H9 (cell line): ENCODE measurements around the gene IFT57. TPM values are rescaled to one million over a fixed set of nuclear protein-coding genes. Genes with fewer than 3 reads are reported as not detected.

ENCODE experiments used
- DNase-seq: peaks from one replicate; pipeline ENCODE4 v3.0.0-alpha.2; 2017
- H2AFZ ChIP-seq: one replicate; pipeline ENCODE4 v1.6.1; 2013; ENCODE audit warnings: mild to moderate bottlenecking, low read length, control low read depth, moderate library complexity
- H2AK5ac ChIP-seq: 2 replicates; pipeline ENCODE4 v1.6.1; 2013; ENCODE audit warnings: low read length, control low read depth, mixed read lengths; ENCODE audit not compliant: insufficient read length
- H2BK120ac ChIP-seq: one replicate; pipeline ENCODE4 v1.6.1; 2013; ENCODE audit warnings: low read depth, mild to moderate bottlenecking, low read length, control low read depth, inconsistent platforms; ENCODE audit not compliant: poor library complexity, severe bottlenecking
- H2BK12ac ChIP-seq: 2 replicates; pipeline ENCODE4 v1.6.1; 2013; ENCODE audit warnings: low read length, control low read depth, mixed read lengths, low read depth; ENCODE audit not compliant: insufficient read length
- H2BK15ac ChIP-seq: 2 replicates; pipeline ENCODE4 v1.6.1; 2013; ENCODE audit warnings: low read depth, low read length, control low read depth
- H2BK20ac ChIP-seq: one replicate; pipeline ENCODE4 v1.6.1; 2013; ENCODE audit warnings: low read depth, mild to moderate bottlenecking, low read length, control low read depth, inconsistent platforms; ENCODE audit not compliant: poor library complexity, severe bottlenecking
- H2BK5ac ChIP-seq: 2 replicates; pipeline ENCODE4 v1.6.1; 2013; ENCODE audit warnings: low read length, control low read depth, mixed read lengths; ENCODE audit not compliant: insufficient read length
- H3K14ac ChIP-seq: 2 replicates; pipeline ENCODE4 v1.6.1; 2013; ENCODE audit warnings: low read length, control low read depth; ENCODE audit not compliant: insufficient read depth
- H3K18ac ChIP-seq: 2 replicates; pipeline ENCODE4 v1.6.1; 2013; ENCODE audit warnings: low read depth, mild to moderate bottlenecking, mixed read lengths, low read length, control low read depth; ENCODE audit not compliant: insufficient read length
- H3K23ac ChIP-seq: 2 replicates; pipeline ENCODE4 v1.6.1; 2013; ENCODE audit warnings: low read length, control low read depth, mixed read lengths, low read depth; ENCODE audit not compliant: insufficient read length
- H3K23me2 ChIP-seq: 2 replicates; pipeline ENCODE4 v1.6.1; 2013; ENCODE audit warnings: low read depth, mild to moderate bottlenecking, mixed read lengths, low read length, control low read depth; ENCODE audit not compliant: insufficient read length, poor library complexity, severe bottlenecking
- H3K27ac ChIP-seq: 2 replicates; pipeline ENCODE4 v1.5.1; 2013; ENCODE audit warnings: low read length, control low read depth, mixed read lengths, low read depth; ENCODE audit not compliant: insufficient read length
- H3K27me3 ChIP-seq: 2 replicates; pipeline ENCODE4 v1.6.1; 2013; ENCODE audit warnings: low read length, control low read depth, inconsistent platforms; ENCODE audit not compliant: insufficient read depth
- H3K4ac ChIP-seq: 2 replicates; pipeline ENCODE4 v1.6.1; 2013; ENCODE audit warnings: low read depth, mild to moderate bottlenecking, control low read depth, inconsistent platforms, low read length, moderate library complexity
- H3K4me1 ChIP-seq: 2 replicates; pipeline ENCODE4 v1.6.1; 2013; ENCODE audit warnings: low read length, control low read depth, inconsistent platforms; ENCODE audit not compliant: insufficient read depth
- H3K4me2 ChIP-seq: 2 replicates; pipeline ENCODE4 v1.6.1; 2013; ENCODE audit warnings: low read length, control low read depth, mixed read lengths; ENCODE audit not compliant: insufficient read length, insufficient read depth
- H3K56ac ChIP-seq: 2 replicates; pipeline ENCODE4 v1.6.1; 2013; ENCODE audit warnings: low read depth, mild to moderate bottlenecking, mixed read lengths, low read length, control low read depth; ENCODE audit not compliant: insufficient read length
- H3K79me1 ChIP-seq: 2 replicates; pipeline ENCODE4 v1.6.1; 2013; ENCODE audit warnings: low read depth, mild to moderate bottlenecking, moderate library complexity, low read length, control low read depth, inconsistent platforms; ENCODE audit not compliant: insufficient read depth, poor library complexity, severe bottlenecking
- H3K79me2 ChIP-seq: 2 replicates; pipeline ENCODE4 v1.6.1; 2013; ENCODE audit warnings: low read length, control low read depth, inconsistent platforms; ENCODE audit not compliant: insufficient read depth
- H3K9ac ChIP-seq: 2 replicates; pipeline ENCODE4 v1.6.1; 2013; ENCODE audit warnings: low read length, control low read depth, mixed read lengths; ENCODE audit not compliant: insufficient read length; ENCODE audit errors: extremely low read depth
- H3K9me3 ChIP-seq: one replicate; pipeline ENCODE4 v1.6.1; 2013; ENCODE audit warnings: low read depth, low read length, inconsistent platforms; ENCODE audit not compliant: control insufficient read depth
- H3T11ph ChIP-seq: one replicate; pipeline ENCODE4 v1.6.1; 2013; ENCODE audit warnings: mild to moderate bottlenecking, low read length, control low read depth, inconsistent platforms
- H4K20me1 ChIP-seq: one replicate; pipeline ENCODE4 v1.6.1; 2013; ENCODE audit not compliant: control insufficient read depth, insufficient read length, insufficient read depth
- H4K5ac ChIP-seq: 2 replicates; pipeline ENCODE4 v1.6.1; 2013; ENCODE audit warnings: low read depth, mild to moderate bottlenecking, mixed read lengths, low read length, control low read depth; ENCODE audit not compliant: insufficient read length
- H4K8ac ChIP-seq: replicated peaks from 2 replicates; pipeline ENCODE4 v1.6.1; 2013; ENCODE audit warnings: low read length, control low read depth, mixed read lengths, low read depth; ENCODE audit not compliant: insufficient read length
- H4K91ac ChIP-seq: 2 replicates; pipeline ENCODE4 v1.6.1; 2013; ENCODE audit warnings: low read depth, mild to moderate bottlenecking, moderate library complexity, mixed read lengths, low read length, control low read depth; ENCODE audit not compliant: insufficient read length
- H3K27ac Mint-ChIP-seq, 3 experiments: 2 replicates in 2 of 3; 3 replicates in 1 of 3; pipeline ENCODE4 v1.8.0; 2020 to 2021; ENCODE audit warnings: mixed read lengths in 3 of 3, mild to moderate bottlenecking in 1 of 3, moderate library complexity in 1 of 3
- H3K27me3 Mint-ChIP-seq: 2 replicates; pipeline ENCODE4 v1.8.0; 2021; ENCODE audit warnings: low read depth, mild to moderate bottlenecking, moderate library complexity, mixed read lengths
- H3K36me3 Mint-ChIP-seq, 3 experiments: 2 replicates in 2 of 3; 3 replicates in 1 of 3; pipeline ENCODE4 v1.8.0; 2020 to 2021; ENCODE audit warnings: low read depth in 3 of 3, mixed read lengths in 3 of 3; ENCODE audit not compliant: insufficient read depth in 1 of 3
- H3K4me1 Mint-ChIP-seq, 2 experiments: 2 replicates each; pipeline ENCODE4 v1.8.0; 2020; ENCODE audit warnings: mixed read lengths in 2 of 2
- H3K4me3 Mint-ChIP-seq, 2 experiments: 2 replicates in 1 of 2; 3 replicates in 1 of 2; pipeline ENCODE4 v1.8.0; 2020 to 2021; ENCODE audit warnings: mild to moderate bottlenecking in 2 of 2, mixed read lengths in 2 of 2, moderate library complexity in 1 of 2
- H3K9me3 Mint-ChIP-seq, 2 experiments: 2 replicates in 1 of 2; 3 replicates in 1 of 2; pipeline ENCODE4 v1.8.0; 2020; ENCODE audit warnings: mild to moderate bottlenecking in 2 of 2, mixed read lengths in 2 of 2, moderate library complexity in 1 of 2
- WGBS: extraction: QIAGEN DNeasy Blood & Tissue Kit; methylation state at CpG from one replicate; pipeline ENCODE4 v1.1.7; 2013; ENCODE audit warnings: missing lambda C conversion rate, low lambda C conversion rate, mixed read lengths; ENCODE audit not compliant: insufficient read length; ENCODE audit errors: extremely low coverage; 5-methylcytosine and 5-hydroxymethylcytosine counted together
- total RNA-seq: library from RNA; stranded (reverse); gene quantifications from 2 replicates; pipeline ENCODE4 v1.2.1, GENCODE V29; 2021
- TF ChIP-seq, protein P1 (sequence below): fragments of 200-600 bp; sonication (generic); conservative IDR thresholded peaks from 3 replicates; pipeline ENCODE4 v1.8.0; 2021; ENCODE audit warnings: antibody characterized with exemption, mild to moderate bottlenecking

The IFT57 gene
- total RNA-seq, 1 experiment from 2014 or later = 21.4 TPM

DNA sequence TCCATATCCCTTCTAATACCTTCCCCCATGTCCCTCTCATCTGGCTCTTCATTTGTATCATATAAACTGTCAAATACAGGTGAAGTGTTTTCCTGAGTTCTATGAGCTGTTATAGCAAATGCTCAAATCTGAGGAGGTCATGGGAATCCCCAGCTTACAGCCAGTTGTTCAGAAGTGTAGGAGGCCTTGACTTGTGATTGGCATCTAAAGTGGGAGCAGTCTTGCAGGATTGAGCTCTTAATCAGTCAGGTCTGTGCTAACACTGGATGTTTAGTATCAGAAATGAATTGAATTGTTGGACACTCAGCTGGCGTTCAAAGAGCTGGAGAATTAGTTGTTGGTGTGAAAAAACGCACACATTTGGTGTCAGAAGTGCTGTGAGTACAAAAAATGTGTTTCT is 65.0 kb downstream of the IFT57 start:
- Histone ChIP-seq H3K18ac (no peak overlapping the region), H4K91ac (no peak overlapping the region), H3K27ac (no peak overlapping the region), H3K9me3 (no peaks in the 10 kb centered on the region), H3K14ac (no peak overlapping the region), H3K23ac (no peak overlapping the region), H2BK12ac (no peak overlapping the region), H3K4me1 (no peaks in the 10 kb centered on the region), H2BK15ac (no peak overlapping the region), H2AFZ (no peak overlapping the region), H4K5ac (no peak overlapping the region), H3K27me3 (no peaks in the 10 kb centered on the region), H3K79me1 (no peaks in the 10 kb centered on the region), H3K4me2 (no peak overlapping the region), H2BK20ac (no peak overlapping the region), H3T11ph (no peak overlapping the region), H2BK5ac (no peak overlapping the region), H4K8ac (no peak overlapping the region), H3K4ac (no peak overlapping the region), H4K20me1 (no peaks in the 10 kb centered on the region), H3K56ac (no peak overlapping the region), H3K9ac (no peak overlapping the region), H2BK120ac (no peak overlapping the region), H3K23me2 (no peaks in the 10 kb centered on the region), H3K79me2 (no peaks in the 10 kb centered on the region), H2AK5ac (no peak overlapping the region)
- TF ChIP-seq, protein P1, sequence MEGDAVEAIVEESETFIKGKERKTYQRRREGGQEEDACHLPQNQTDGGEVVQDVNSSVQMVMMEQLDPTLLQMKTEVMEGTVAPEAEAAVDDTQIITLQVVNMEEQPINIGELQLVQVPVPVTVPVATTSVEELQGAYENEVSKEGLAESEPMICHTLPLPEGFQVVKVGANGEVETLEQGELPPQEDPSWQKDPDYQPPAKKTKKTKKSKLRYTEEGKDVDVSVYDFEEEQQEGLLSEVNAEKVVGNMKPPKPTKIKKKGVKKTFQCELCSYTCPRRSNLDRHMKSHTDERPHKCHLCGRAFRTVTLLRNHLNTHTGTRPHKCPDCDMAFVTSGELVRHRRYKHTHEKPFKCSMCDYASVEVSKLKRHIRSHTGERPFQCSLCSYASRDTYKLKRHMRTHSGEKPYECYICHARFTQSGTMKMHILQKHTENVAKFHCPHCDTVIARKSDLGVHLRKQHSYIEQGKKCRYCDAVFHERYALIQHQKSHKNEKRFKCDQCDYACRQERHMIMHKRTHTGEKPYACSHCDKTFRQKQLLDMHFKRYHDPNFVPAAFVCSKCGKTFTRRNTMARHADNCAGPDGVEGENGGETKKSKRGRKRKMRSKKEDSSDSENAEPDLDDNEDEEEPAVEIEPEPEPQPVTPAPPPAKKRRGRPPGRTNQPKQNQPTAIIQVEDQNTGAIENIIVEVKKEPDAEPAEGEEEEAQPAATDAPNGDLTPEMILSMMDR = no peak
- no peaks in the 10 kb centered on the region for H3K9me3 Mint-ChIP-seq
- DNase-seq = no peak
- H3K4me3 Mint-ChIP-seq = no peak overlapping the region
- H3K27ac Mint-ChIP-seq = no peak overlapping the region
- WGBS = no CpG with 5 or more reads among the region's 2 CpGs
- H3K27me3 Mint-ChIP-seq = no peaks in the 10 kb centered on the region
- peaks cover 5 to 7% of the 10 kb centered on the region in 2 experiments for H3K4me1 Mint-ChIP-seq
- H3K36me3 Mint-ChIP-seq = no peaks in the 10 kb centered on the region
